Ovary (tissue), 3 donors: ENCODE measurements around the gene H2AZ2.

Experiments
- CTCF ChIP-seq, 3 donors: fragments of 450-650 bp in 2 of 3; fragments of 200-600 bp in 1 of 3; IDR thresholded peaks; one replicate each; pipeline versions ENCODE4 v1.5.1 to v1.8.0; 2016 to 2022; ENCODE audit warnings: antibody characterized with exemption in 3 of 3, mild to moderate bottlenecking in 1 of 3
- EP300 ChIP-seq: sonication (generic); formaldehyde crosslinking; IDR thresholded peaks from one replicate; pipeline ENCODE4 v1.6.1; 2017; ENCODE audit warnings: antibody characterized with exemption
- POLR2A ChIP-seq: fragments of 450-650 bp; IDR thresholded peaks from one replicate; pipeline ENCODE4 v1.6.1; 2017; ENCODE audit warnings: antibody characterized with exemption, mild to moderate bottlenecking, moderate library complexity
- donor health status: DM: no; HTN: no; CAD: no.

GRCh38 chr7:44789990-44790389 lies 57.9 kb downstream of the H2AZ2 start:
- TF ChIP-seq CTCF (IDR thresholded peaks at IDR 0.05), result no peak
- TF ChIP-seq POLR2A, result no peak
- TF ChIP-seq EP300, result no peak
